Stimulated activated CD4-positive, alpha-beta T cell treated with anti-CD3 and anti-CD28 coated beads, Interleukin-1b, Interleukin-23, amount 100 ng/mL, for 1 hour (primary cell): ENCODE data around the gene LRRC43.

Source experiments
- DNase-seq, 2 donors: peaks; one replicate each; pipeline ENCODE4 v3.0.0-alpha.2; 2020; ENCODE audit warnings: low read depth in 2 of 2

The LRRC43 gene

GRCh38 chr12:122216445-122216844 lies 33.5 kb downstream of the LRRC43 start:
- no peak for DNase-seq

GRCh38 chr12:122225683-122226365 lies 42.9 kb downstream of the LRRC43 start, which contains the start of gene DIABLO:
Gene DIABLO (minus strand): TSS chr12:122226052. CDS start chr12:122226014, 38 bp downstream.
- DNase-seq: peak; percentile 99 to 100

GRCh38 chr12:122226366-122227125 lies 43.6 kb downstream of the LRRC43 start:
- no peak for DNase-seq

- no peak for DNase-seq
These were observed 44.4 kb downstream of the LRRC43 start for GRCh38 chr12:122227341-122227740.

- no peak for DNase-seq
These were observed 45.2 kb downstream of the LRRC43 start for GRCh38 chr12:122228092-122228491.

- no peak for DNase-seq
These were observed 47.9 kb downstream of the LRRC43 start for GRCh38 chr12:122230798-122231197.

GRCh38 chr12:122232691-122233090 lies 49.8 kb downstream of the LRRC43 start:
- DNase-seq: no peak

- DNase-seq: no peak
These were observed 52.8 kb downstream of the LRRC43 start for GRCh38 chr12:122235741-122236140.

GRCh38 chr12:122238861-122239260 lies 55.9 kb downstream of the LRRC43 start:
- DNase-seq: no peak

- no peak for DNase-seq
These were observed 61.0 kb downstream of the LRRC43 start for GRCh38 chr12:122243965-122244364.

GRCh38 chr12:122244565-122245371 lies 61.8 kb downstream of the LRRC43 start:
- no peak for DNase-seq

- no peak for DNase-seq
These were observed 62.6 kb downstream of the LRRC43 start for GRCh38 chr12:122245553-122245952.

- no peak for DNase-seq
These were observed 67.1 kb downstream of the LRRC43 start for GRCh38 chr12:122250047-122250446.

- DNase-seq: no peak
These were observed 67.6 kb downstream of the LRRC43 start for GRCh38 chr12:122250536-122250935.
